BJ (cell line): ENCODE results near the gene WDR53. TPM values are rescaled to one million over a fixed set of nuclear protein-coding genes. Genes with fewer than 3 reads are reported as not detected.

Source experiments
- polyA plus RNA-seq: library from polyadenylated mRNA; depleted of rRNA; stranded (reverse); fragments of >200 nt; gene quantifications from 2 replicates; pipeline ENCODE4 v1.2.3, GENCODE V29; 2011; rRNA removed
- small RNA-seq: library from RNA; depleted of rRNA; stranded (forward); fragments of <200 nt; gene quantifications from one replicate; pipeline ENCODE3, GENCODE V24; 2012; ENCODE audit warnings: low replicate concordance, low read depth; ENCODE audit not compliant: insufficient read length

WDR53 gene
- polyA plus RNA-seq, 1 experiment, result 4.2 TPM

Small RNA genes lying within 50 kb of the gene (small RNA-seq; reads per million reads assigned to genes)
- gene RPS29P3, result not detected

Other genes starting within 250 kb of the WDR53 start
- gene TM4SF19, start 230.2 kb downstream of the WDR53 start, polyA plus RNA-seq, result not detected in 2 replicates
- gene UBXN7, start 136.1 kb downstream of the WDR53 start, polyA plus RNA-seq, result 11.3 and 17.9 TPM in 2 replicates
- gene RNF168, start 64.8 kb downstream of the WDR53 start, polyA plus RNA-seq, result 2.4 and 3.3 TPM in 2 replicates
- not detected in 2 replicates for gene SMCO1, start 53.2 kb downstream of the WDR53 start, polyA plus RNA-seq
- gene FBXO45, start 106 bp upstream of the WDR53 start, polyA plus RNA-seq, result 2.2 and 5.1 TPM in 2 replicates
- 0.06 and 0.07 TPM in 2 replicates for gene NRROS, start 71.1 kb upstream of the WDR53 start, polyA plus RNA-seq
- gene CEP19, start 143.7 kb upstream of the WDR53 start, polyA plus RNA-seq, result 1.9 and 2.4 TPM in 2 replicates
- gene PIGX, start 143.8 kb upstream of the WDR53 start, polyA plus RNA-seq, result 7.8 and 18.5 TPM in 2 replicates
- gene PAK2, start 171.3 kb upstream of the WDR53 start, polyA plus RNA-seq, result 31.7 and 48.0 TPM in 2 replicates